Measurements from ENCODE around the gene VAX1. TPM values are rescaled to one million over a fixed set of nuclear protein-coding genes. Genes with fewer than 3 reads are reported as not detected.

The VAX1 gene
- total RNA-seq, 1 experiment from 2014 or later = 4.6 TPM

DNA sequence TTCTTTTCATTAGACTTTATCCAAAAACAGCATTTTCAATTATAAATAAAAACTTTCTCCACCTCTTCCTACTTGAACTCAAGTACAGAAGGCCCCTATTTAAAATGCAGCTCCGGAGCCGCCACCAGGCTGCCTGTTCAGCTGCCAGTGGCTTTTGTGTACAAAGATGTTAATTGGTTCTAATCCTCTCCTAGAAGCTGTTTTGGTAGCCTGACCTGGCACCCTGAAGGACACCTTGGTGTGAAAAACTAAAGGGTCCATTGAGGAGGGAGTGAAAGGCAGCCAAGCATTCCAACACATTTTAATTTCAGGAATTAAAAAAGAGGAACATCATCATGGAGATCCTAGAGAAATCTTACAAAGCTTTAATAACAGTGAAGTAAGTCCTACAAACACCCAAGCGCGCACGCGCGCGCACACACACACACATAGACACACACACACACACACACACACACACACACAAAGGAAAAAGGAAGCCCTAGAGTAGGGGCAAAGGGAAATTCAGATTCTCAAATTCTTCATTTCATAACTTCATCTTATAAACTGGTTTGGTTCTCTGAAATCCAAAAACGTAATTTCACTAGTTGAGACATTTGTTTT, 41.4 kb downstream of the VAX1 start:
- intact Hi-C loops (cut with micrococcal nuclease; ENCODE audit: unreplicated experiment) (no loop called here), in situ Hi-C loops (cut with HindIII; ENCODE audit: low pct_unique_long_range_greater_than_20kb, low sequenced_read_pairs) (no loop called here)
- Histone ChIP-seq H3K27ac (ENCODE audit: low read length) (no peak overlapping the region), H3K36me3 (ENCODE audit: control insufficient read depth, insufficient read depth, low read length) (no peaks in the 10 kb centered on the region), H3K27me3 (ENCODE audit: control insufficient read depth, insufficient read depth, low read length) (peaks cover 8% of the 10 kb centered on the region; the same call in 1 of the 2 replicates), H3K4me3 (ENCODE audit: low read depth in 2 of 2, low read length in 2 of 2) (no peak overlapping the region), H3K4me1 (ENCODE audit: control insufficient read depth, insufficient read depth, low read length) (no peaks in the 10 kb centered on the region), H3K9me3 (ENCODE audit: control insufficient read depth, insufficient read depth, low read depth, low read length) (no peaks in the 10 kb centered on the region)
- CTCF ChIA-PET = interaction anchor here (0.7 to 1.3 kb wide), 2 partner anchors 15 to 59 kb away, joined by 3 read pairs; no protein-coding TSS in a partner anchor
- no peak for DNase-seq (ENCODE audit: low read depth, low spot score)
- no peak for ATAC-seq
- POLR2A ChIA-PET = interaction anchor here (0.5 kb wide), 1 partner anchor 108 kb away, joined by 3 read pairs; no protein-coding TSS in a partner anchor
- TF ChIP-seq, protein P1, sequence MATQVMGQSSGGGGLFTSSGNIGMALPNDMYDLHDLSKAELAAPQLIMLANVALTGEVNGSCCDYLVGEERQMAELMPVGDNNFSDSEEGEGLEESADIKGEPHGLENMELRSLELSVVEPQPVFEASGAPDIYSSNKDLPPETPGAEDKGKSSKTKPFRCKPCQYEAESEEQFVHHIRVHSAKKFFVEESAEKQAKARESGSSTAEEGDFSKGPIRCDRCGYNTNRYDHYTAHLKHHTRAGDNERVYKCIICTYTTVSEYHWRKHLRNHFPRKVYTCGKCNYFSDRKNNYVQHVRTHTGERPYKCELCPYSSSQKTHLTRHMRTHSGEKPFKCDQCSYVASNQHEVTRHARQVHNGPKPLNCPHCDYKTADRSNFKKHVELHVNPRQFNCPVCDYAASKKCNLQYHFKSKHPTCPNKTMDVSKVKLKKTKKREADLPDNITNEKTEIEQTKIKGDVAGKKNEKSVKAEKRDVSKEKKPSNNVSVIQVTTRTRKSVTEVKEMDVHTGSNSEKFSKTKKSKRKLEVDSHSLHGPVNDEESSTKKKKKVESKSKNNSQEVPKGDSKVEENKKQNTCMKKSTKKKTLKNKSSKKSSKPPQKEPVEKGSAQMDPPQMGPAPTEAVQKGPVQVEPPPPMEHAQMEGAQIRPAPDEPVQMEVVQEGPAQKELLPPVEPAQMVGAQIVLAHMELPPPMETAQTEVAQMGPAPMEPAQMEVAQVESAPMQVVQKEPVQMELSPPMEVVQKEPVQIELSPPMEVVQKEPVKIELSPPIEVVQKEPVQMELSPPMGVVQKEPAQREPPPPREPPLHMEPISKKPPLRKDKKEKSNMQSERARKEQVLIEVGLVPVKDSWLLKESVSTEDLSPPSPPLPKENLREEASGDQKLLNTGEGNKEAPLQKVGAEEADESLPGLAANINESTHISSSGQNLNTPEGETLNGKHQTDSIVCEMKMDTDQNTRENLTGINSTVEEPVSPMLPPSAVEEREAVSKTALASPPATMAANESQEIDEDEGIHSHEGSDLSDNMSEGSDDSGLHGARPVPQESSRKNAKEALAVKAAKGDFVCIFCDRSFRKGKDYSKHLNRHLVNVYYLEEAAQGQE (IDR thresholded peaks at IDR 0.05; ENCODE audit: insufficient read depth in 1 of 2, low read depth in 2 of 2, low read length in 1 of 2) = no peak
- BruUV-seq (replicated peaks) = no TSS peak

DNA sequence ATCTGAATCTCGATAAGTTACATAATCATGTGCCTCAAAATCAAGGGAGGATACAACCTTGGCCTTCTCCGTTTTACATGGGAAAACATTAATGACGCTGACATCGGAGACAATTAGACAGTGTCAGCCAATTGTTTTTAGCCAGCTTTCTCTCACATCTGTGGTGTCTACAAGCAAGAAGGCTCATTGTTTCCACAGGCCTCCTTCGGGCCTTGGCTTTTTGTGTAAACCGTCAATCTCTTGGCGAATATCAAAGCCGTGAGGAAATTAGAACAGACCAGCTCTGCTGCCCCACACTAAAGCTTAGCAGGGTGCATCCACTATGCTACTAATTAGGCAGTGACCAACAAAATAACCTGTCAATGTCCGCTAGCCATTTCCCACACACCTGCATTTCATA, 43.2 kb downstream of the VAX1 start:
- ATAC-seq = no peak

More for the DNA sequence above, 43.2 kb downstream of the VAX1 start:
- POLR2A ChIA-PET = no interaction called here
- DNase-seq (ENCODE audit: low read depth, low spot score) = no peak
- Histone ChIP-seq H3K4me1 (ENCODE audit: control insufficient read depth, insufficient read depth, low read length) (no peaks in the 10 kb centered on the region), H3K9me3 (ENCODE audit: control insufficient read depth, insufficient read depth, low read depth, low read length) (no peaks in the 10 kb centered on the region), H3K27me3 (ENCODE audit: control insufficient read depth, insufficient read depth, low read length) (peaks cover 7% of the 10 kb centered on the region), H3K4me3 (ENCODE audit: low read depth in 2 of 2, low read length in 2 of 2) (no peak overlapping the region), H3K27ac (ENCODE audit: low read length) (no peak overlapping the region), H3K36me3 (ENCODE audit: control insufficient read depth, insufficient read depth, low read length) (no peaks in the 10 kb centered on the region)
- in situ Hi-C loops (cut with HindIII; ENCODE audit: low pct_unique_long_range_greater_than_20kb, low sequenced_read_pairs) (no loop called here), intact Hi-C loops (cut with micrococcal nuclease; ENCODE audit: unreplicated experiment) (no loop called here)
- TF ChIP-seq, protein P2, sequence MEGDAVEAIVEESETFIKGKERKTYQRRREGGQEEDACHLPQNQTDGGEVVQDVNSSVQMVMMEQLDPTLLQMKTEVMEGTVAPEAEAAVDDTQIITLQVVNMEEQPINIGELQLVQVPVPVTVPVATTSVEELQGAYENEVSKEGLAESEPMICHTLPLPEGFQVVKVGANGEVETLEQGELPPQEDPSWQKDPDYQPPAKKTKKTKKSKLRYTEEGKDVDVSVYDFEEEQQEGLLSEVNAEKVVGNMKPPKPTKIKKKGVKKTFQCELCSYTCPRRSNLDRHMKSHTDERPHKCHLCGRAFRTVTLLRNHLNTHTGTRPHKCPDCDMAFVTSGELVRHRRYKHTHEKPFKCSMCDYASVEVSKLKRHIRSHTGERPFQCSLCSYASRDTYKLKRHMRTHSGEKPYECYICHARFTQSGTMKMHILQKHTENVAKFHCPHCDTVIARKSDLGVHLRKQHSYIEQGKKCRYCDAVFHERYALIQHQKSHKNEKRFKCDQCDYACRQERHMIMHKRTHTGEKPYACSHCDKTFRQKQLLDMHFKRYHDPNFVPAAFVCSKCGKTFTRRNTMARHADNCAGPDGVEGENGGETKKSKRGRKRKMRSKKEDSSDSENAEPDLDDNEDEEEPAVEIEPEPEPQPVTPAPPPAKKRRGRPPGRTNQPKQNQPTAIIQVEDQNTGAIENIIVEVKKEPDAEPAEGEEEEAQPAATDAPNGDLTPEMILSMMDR (IDR thresholded peaks at IDR 0.05) = no peak
- TF ChIP-seq TCF7L2 (IDR thresholded peaks at IDR 0.05; ENCODE audit: low read depth, low read length) (no peak), POLR2AphosphoS5 (IDR thresholded peaks at IDR 0.05; ENCODE audit: low read depth, low read length) (no peak), SIN3A (IDR thresholded peaks at IDR 0.05; ENCODE audit: borderline replicate concordance, insufficient read depth, low read depth, low read length) (no peak)
- TF ChIP-seq, protein P1 (IDR thresholded peaks at IDR 0.05; ENCODE audit: insufficient read depth in 1 of 2, low read depth in 2 of 2, low read length in 1 of 2) = no peak
- CTCF ChIA-PET = no interaction called here
- no TSS peak for BruUV-seq (replicated peaks)
